H1 (cell line): ENCODE measurements around the gene CDK4. TPM values are rescaled to one million over a fixed set of nuclear protein-coding genes. Genes with fewer than 3 reads are reported as not detected.

Experiments
- CTCF ChIA-PET: fragments of 300-600 bp; sonication (Branson Sonifier 250); formaldehyde crosslinking; loops from one replicate; lab custom pipeline; 2021; ENCODE audit not compliant: partially characterized antibody; lab: Charles Lee
- POLR2A ChIA-PET: fragments of 300-600 bp; sonication (Branson Sonifier 250); formaldehyde crosslinking; loops from one replicate; lab custom pipeline; 2021; ENCODE audit warnings: inconsistent platforms; ENCODE audit not compliant: partially characterized antibody; lab: Charles Lee
- DNase-seq, 2 experiments: peaks; one replicate each; pipeline versions ENCODE4 v3.0.0 to v3.0.0-alpha.2; 2010 to 2022; ENCODE audit warnings: low spot score in 2 of 2, low read depth in 1 of 2, mixed read lengths in 1 of 2
- FAIRE-seq: peaks from 2 replicates; lab custom pipeline; 2011; peaks lifted over from hg19 to GRCh38; lab: Jason Lieb, UNC
- H2AFZ ChIP-seq: 2 replicates; pipeline ENCODE4 v1.8.1; 2012; ENCODE audit warnings: low read length, inconsistent platforms
- H2AK5ac ChIP-seq: 2 replicates; pipeline ENCODE4 v1.6.1; 2013; ENCODE audit warnings: low read depth, low read length
- H2BK120ac ChIP-seq: replicated peaks from 2 replicates; pipeline ENCODE3; 2013; ENCODE audit warnings: low read depth, low read length, inconsistent platforms
- H2BK12ac ChIP-seq: 2 replicates; pipeline ENCODE4 v1.6.1; 2013; ENCODE audit warnings: low read depth, low read length
- H2BK15ac ChIP-seq: 2 replicates; pipeline ENCODE4 v1.6.1; 2013; ENCODE audit warnings: low read length
- H2BK20ac ChIP-seq: 2 replicates; pipeline ENCODE4 v1.6.1; 2013; ENCODE audit warnings: low read length
- H2BK5ac ChIP-seq: 2 replicates; pipeline ENCODE4 v1.6.1; 2013; ENCODE audit warnings: low read depth, low read length
- H3K14ac ChIP-seq: 2 replicates; pipeline ENCODE4 v1.6.1; 2013; ENCODE audit warnings: inconsistent platforms; ENCODE audit not compliant: insufficient read length
- H3K18ac ChIP-seq: 2 replicates; pipeline ENCODE4 v1.6.1; 2013; ENCODE audit warnings: low read length; ENCODE audit errors: extremely low read depth
- H3K23ac ChIP-seq: 2 replicates; pipeline ENCODE4 v1.6.1; 2013; ENCODE audit warnings: inconsistent platforms; ENCODE audit not compliant: insufficient read length
- H3K23me2 ChIP-seq: 2 replicates; pipeline ENCODE4 v1.6.1; 2013; ENCODE audit warnings: low read depth, low read length
- H3K27ac ChIP-seq: 2 replicates; pipeline ENCODE4 v1.6.1; 2011; ENCODE audit warnings: low read depth, low read length, inconsistent platforms
- H3K27me3 ChIP-seq, 4 experiments: replicated peaks in 1 of 4; 1 replicate in 1 of 4; 2 replicates in 3 of 4; pipeline versions ENCODE4 v1.6.1 to v1.8.1; 2011 to 2013; ENCODE audit warnings: low read length in 3 of 4, mild to moderate bottlenecking in 3 of 4, inconsistent platforms in 2 of 4, mixed read lengths in 2 of 4, moderate library complexity in 1 of 4; ENCODE audit not compliant: control insufficient read depth in 3 of 4, insufficient read depth in 3 of 4; ENCODE audit errors: extremely low read depth in 1 of 4
- H3K36me3 ChIP-seq, 4 experiments: 2 replicates each; pipeline versions ENCODE4 v1.6.1 to v1.8.1; 2011 to 2013; ENCODE audit warnings: mild to moderate bottlenecking in 4 of 4, low read length in 3 of 4, moderate library complexity in 2 of 4, control low read depth in 1 of 4, inconsistent platforms in 1 of 4; ENCODE audit not compliant: insufficient read depth in 4 of 4, control insufficient read depth in 2 of 4
- H3K4ac ChIP-seq: replicated peaks from 2 replicates; pipeline ENCODE3; 2013; ENCODE audit warnings: low read length, low read depth, mixed read lengths, inconsistent platforms; ENCODE audit not compliant: insufficient read length
- H3K4me1 ChIP-seq, 4 experiments: replicated peaks in 1 of 4; 1 replicate in 1 of 4; 2 replicates in 3 of 4; pipeline versions ENCODE4 v1.6.1 to v1.8.1; 2011 to 2013; ENCODE audit warnings: low read length in 3 of 4, inconsistent platforms in 2 of 4, mixed read lengths in 1 of 4; ENCODE audit not compliant: insufficient read depth in 4 of 4, control insufficient read depth in 3 of 4
- H3K4me2 ChIP-seq, 2 experiments: 2 replicates each; pipeline versions ENCODE4 v1.6.1 to v1.8.1; 2011 to 2013; ENCODE audit warnings: low read depth in 2 of 2, low read length in 2 of 2, control low read depth in 1 of 2, inconsistent platforms in 1 of 2, mild to moderate bottlenecking in 1 of 2; ENCODE audit not compliant: insufficient read depth in 1 of 2
- H3K4me3 ChIP-seq, 4 experiments: fragments of 200-600, 300-600 bp in 1 of 4; sonication (generic), shearing (Covaris generic), sonication (Bioruptor Twin) in 1 of 4; 2 replicates each; pipeline versions ENCODE4 v1.5.1 to v1.8.1; 2011 to 2016; ENCODE audit warnings: low read length in 4 of 4, low read depth in 3 of 4, control low read depth in 2 of 4, inconsistent platforms in 2 of 4, mild to moderate bottlenecking in 2 of 4, mixed read lengths in 1 of 4, moderate library complexity in 1 of 4; ENCODE audit not compliant: insufficient read depth in 2 of 4; ENCODE audit errors: extremely low read depth in 1 of 4
- H3K56ac ChIP-seq: replicated peaks from 2 replicates; pipeline ENCODE3; 2013; ENCODE audit warnings: low read depth, mild to moderate bottlenecking, mixed read lengths, low read length, inconsistent platforms; ENCODE audit not compliant: insufficient read length
- H3K79me1 ChIP-seq: 2 replicates; pipeline ENCODE4 v1.6.1; 2013; ENCODE audit warnings: low read depth, low read length, control low read depth
- H3K79me2 ChIP-seq, 2 experiments: 2 replicates each; pipeline versions ENCODE4 v1.6.1 to v1.8.1; 2012 to 2013; ENCODE audit warnings: low read length in 2 of 2, mild to moderate bottlenecking in 2 of 2, inconsistent platforms in 1 of 2; ENCODE audit not compliant: insufficient read depth in 2 of 2, control insufficient read depth in 1 of 2
- H3K9ac ChIP-seq, 4 experiments: replicated peaks in 1 of 4; 1 replicate in 1 of 4; 2 replicates in 3 of 4; pipeline versions ENCODE4 v1.6.1 to v1.8.1; 2011 to 2013; ENCODE audit warnings: low read depth in 3 of 4, low read length in 3 of 4, control low read depth in 2 of 4, mild to moderate bottlenecking in 2 of 4, moderate library complexity in 2 of 4, inconsistent platforms in 1 of 4; ENCODE audit errors: extremely low read depth in 1 of 4
- H3K9me3 ChIP-seq, 2 experiments: 2 replicates each; pipeline versions ENCODE4 v1.6.1 to v1.8.1; 2012 to 2013; ENCODE audit warnings: mild to moderate bottlenecking in 2 of 2, moderate library complexity in 2 of 2, control low read depth in 1 of 2, inconsistent platforms in 1 of 2, low read depth in 1 of 2, low read length in 1 of 2, mixed read lengths in 1 of 2; ENCODE audit not compliant: insufficient read depth in 2 of 2
- H4K20me1 ChIP-seq, 2 experiments: replicated peaks in 1 of 2; 2 replicates each; pipeline versions ENCODE3 to v1.8.1; 2011 to 2013; ENCODE audit warnings: inconsistent platforms in 2 of 2, low read length in 2 of 2, mild to moderate bottlenecking in 1 of 2; ENCODE audit not compliant: insufficient read depth in 2 of 2, control insufficient read depth in 1 of 2
- H4K5ac ChIP-seq: 2 replicates; pipeline ENCODE4 v1.6.1; 2013; ENCODE audit warnings: low read length, low read depth, mixed read lengths, inconsistent platforms; ENCODE audit not compliant: insufficient read length
- H4K8ac ChIP-seq: 2 replicates; pipeline ENCODE4 v1.8.0; 2013; ENCODE audit warnings: mild to moderate bottlenecking, moderate library complexity, low read length, inconsistent platforms; ENCODE audit not compliant: insufficient read depth; ENCODE audit errors: extremely low read depth
- H4K91ac ChIP-seq: replicated peaks from 2 replicates; pipeline ENCODE3; 2013; ENCODE audit warnings: low read length, mixed read lengths, inconsistent platforms; ENCODE audit not compliant: insufficient read length
- EZH2 ChIP-seq: fragments of 200-600 bp; sonication (generic); IDR thresholded peaks from 2 replicates; pipeline ENCODE4 v1.7.1; 2012; ENCODE audit warnings: low read depth, mild to moderate bottlenecking, moderate library complexity, low read length, inconsistent platforms; ENCODE audit not compliant: severe bottlenecking
- GABPA ChIP-seq: IDR thresholded peaks from 2 replicates; pipeline ENCODE4 v1.6.1; 2011; ENCODE audit warnings: mild to moderate bottlenecking, low read length, moderate library complexity, borderline replicate concordance; ENCODE audit not compliant: insufficient read depth
- HDAC2 ChIP-seq, 2 experiments: fragments of 300-600 bp in 1 of 2; sonication (generic) in 1 of 2; IDR thresholded peaks; 2 replicates each; pipeline ENCODE4 v1.6.1; 2011 to 2012; ENCODE audit warnings: low read depth in 2 of 2, low read length in 2 of 2, mild to moderate bottlenecking in 2 of 2, moderate library complexity in 2 of 2, borderline replicate concordance in 1 of 2, inconsistent platforms in 1 of 2
- NRF1 ChIP-seq: IDR thresholded peaks from 2 replicates; pipeline ENCODE4 v1.6.1; 2011; ENCODE audit warnings: mild to moderate bottlenecking, low read depth, low read length, improper control_type of control experiment
- RAD21 ChIP-seq, 2 experiments: IDR thresholded peaks in 1 of 2; conservative IDR thresholded peaks in 1 of 2; 2 replicates each; pipeline ENCODE4 v1.6.1; 2011; ENCODE audit warnings: low read depth in 2 of 2, low read length in 2 of 2, improper control_type of control experiment in 1 of 2, inconsistent platforms in 1 of 2, mild to moderate bottlenecking in 1 of 2, moderate library complexity in 1 of 2
- RBBP5 ChIP-seq: IDR thresholded peaks from 2 replicates; pipeline ENCODE4 v1.7.1; 2012; ENCODE audit warnings: low read depth, mild to moderate bottlenecking, inconsistent platforms, low read length, moderate library complexity, borderline replicate concordance
- SAP30 ChIP-seq: fragments of 300-600 bp; sonication (generic); IDR thresholded peaks from 2 replicates; pipeline ENCODE4 v1.7.1; 2012; ENCODE audit warnings: low read length, moderate library complexity, mild to moderate bottlenecking, inconsistent platforms; ENCODE audit not compliant: insufficient read depth, insufficient replicate concordance
- SP1 ChIP-seq: IDR thresholded peaks from 2 replicates; pipeline ENCODE4 v1.6.1; 2011; ENCODE audit warnings: low read depth, low read length
- SP4 ChIP-seq: IDR thresholded peaks from 2 replicates; pipeline ENCODE4 v1.6.1; 2012; ENCODE audit warnings: low read length, inconsistent platforms
- TBP ChIP-seq: IDR thresholded peaks from 2 replicates; pipeline ENCODE4 v1.6.1; 2011; ENCODE audit warnings: low read depth, low read length, improper control_type of control experiment
- WGBS, 2 experiments: shearing (Covaris generic) in 1 of 2; methylation state at CpG; one replicate each; pipeline versions ENCODE4 v1.1.6 to v1.1.7; 2013 to 2015; ENCODE audit warnings: low lambda C conversion rate in 2 of 2, mixed read lengths in 2 of 2, inconsistent platforms in 1 of 2, low coverage in 1 of 2, missing lambda C conversion rate in 1 of 2; ENCODE audit not compliant: insufficient replicate concordance in 2 of 2, insufficient coverage in 1 of 2, insufficient read length in 1 of 2; ENCODE audit errors: extremely low coverage in 1 of 2, missing lambda C conversion rate in 1 of 2; 5-methylcytosine and 5-hydroxymethylcytosine counted together
- polyA plus RNA-seq, 7 experiments: library from polyadenylated mRNA; depleted of rRNA in 3 of 7; stranded (reverse) in 5 of 7; unstranded in 2 of 7; fragments of >200 nt in 5 of 7; fragments of 200-250 nt in 2 of 7; gene quantifications; 1 replicate in 5 of 7; 2 replicates in 1 of 7; 4 replicates in 1 of 7; pipeline versions ENCODE4 v1.2.1 to v1.2.3, GENCODE V29; 2011 to 2013; ENCODE audit warnings: missing spikeins in 2 of 7, mixed read lengths in 2 of 7
- total RNA-seq: library from RNA; stranded (reverse); fragmentation: NEBNext Ultra II Directional; extraction: Animal tissue kit (Norgen Biotek cat#: 25700); gene quantifications from 2 replicates; pipeline ENCODE4 v1.2.1, GENCODE V29; 2021

The CDK4 gene
- total and polyA plus RNA-seq, 2 of the 8 experiments (the other 6 are each of a cell fraction or from before 2014, with no cell fraction given), result 174 to 368 TPM

DNA sequence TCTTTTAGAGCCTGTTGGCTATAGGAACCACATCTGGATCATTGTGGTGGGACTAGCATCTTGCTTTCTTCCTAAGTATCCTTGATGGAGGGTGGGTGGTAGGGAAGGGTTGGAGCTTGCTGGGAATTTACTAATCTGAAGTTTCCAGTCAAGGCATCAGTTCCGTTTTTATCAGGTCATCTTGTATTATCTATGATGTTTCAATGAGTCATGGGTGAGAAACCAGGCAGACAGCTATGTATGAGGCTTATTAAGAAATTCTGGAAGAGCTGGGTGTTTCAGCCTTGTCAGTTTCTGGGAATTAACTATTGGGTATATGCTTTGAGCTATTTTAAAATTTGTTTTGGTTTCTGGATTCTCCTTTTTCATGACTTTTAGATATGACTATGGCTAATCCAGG, 41.8 kb upstream of the CDK4 start:
- Histone ChIP-seq H2BK120ac (no peak overlapping the region), H2BK20ac (no peak overlapping the region), H3K4ac (no peak overlapping the region), H2BK12ac (no peak overlapping the region), H2BK15ac (no peak overlapping the region), H4K91ac (no peak overlapping the region), H4K8ac (no peak overlapping the region)
- no peak for TF ChIP-seq TBP
- no peak for TF ChIP-seq SP4
- no peak for TF ChIP-seq SAP30
- no peak for TF ChIP-seq HDAC2 (IDR thresholded peaks at IDR 0.05; ENCODE audit: borderline replicate concordance in 1 of 2, low read depth in 2 of 2, low read length in 2 of 2)
- TF ChIP-seq RBBP5, result no peak
- TF ChIP-seq RAD21 (IDR thresholded peaks at IDR 0.05 in 1 of 2, conservative IDR thresholded peaks at IDR 0.05 in 1 of 2; ENCODE audit: low read depth in 2 of 2, low read length in 2 of 2), result no peak
- TF ChIP-seq EZH2, result no peak
- TF ChIP-seq NRF1, result no peak
- no peak for TF ChIP-seq GABPA
- no peak for TF ChIP-seq SP1
- TF ChIP-seq, all 59 proteins: peak for 0
- FAIRE-seq (no peak), DNase-seq (no peak)
- H3K9ac ChIP-seq, result no peak overlapping the region
- H3K79me2 ChIP-seq, result no peaks in the 10 kb centered on the region
- no peak overlapping the region for H2AFZ ChIP-seq
- CTCF ChIA-PET, result interaction anchor here (0.8 to 8.3 kb wide), 5 partner anchors 9 to 241 kb away, joined by 3 to 56 read pairs (median 7); partner anchors contain the start of genes MARCHF9 and TSFM
- H2BK5ac ChIP-seq, result no peak overlapping the region
- H3K14ac ChIP-seq, result no peak overlapping the region
- no peak overlapping the region for H4K5ac ChIP-seq
- no peaks in the 10 kb centered on the region for H3K9me3 ChIP-seq
- no peak overlapping the region for H3K23ac ChIP-seq
- POLR2A ChIA-PET, result interaction anchor here (1.2 to 3.1 kb wide), 3 partner anchors 9 to 14 kb away, joined by 5 to 10 read pairs (median 6); partner anchors contain the start of gene TSFM
- no peaks in the 10 kb centered on the region for H4K20me1 ChIP-seq
- no peak overlapping the region for H3K27ac ChIP-seq
- no peak overlapping the region for H2AK5ac ChIP-seq
- no peak overlapping the region for H3K56ac ChIP-seq
- peaks cover 2 to 37% (median 22%) of the 10 kb centered on the region in 4 experiments; a peak in 7 of 8 replicates for H3K36me3 ChIP-seq
- H3K18ac ChIP-seq, result no peak overlapping the region
- 88% methylated on average over 1 of the region's 1 CpG; no CpG with 5 or more reads in 1 of the 2 experiments for WGBS, 2 experiments
- H3K79me1 ChIP-seq, result no peaks in the 10 kb centered on the region; the same call in 1 of the 2 replicates
- H3K4me1 ChIP-seq, result no peaks in the 10 kb centered on the region
- H3K4me2 ChIP-seq, result no peak overlapping the region
- no peaks in the 10 kb centered on the region for H3K27me3 ChIP-seq
- H3K23me2 ChIP-seq, result no peaks in the 10 kb centered on the region
- no peak overlapping the region for H3K4me3 ChIP-seq
